GM12878 (cell line): ENCODE measurements around the gene ZNF775. TPM values are rescaled to one million over a fixed set of nuclear protein-coding genes. Genes with fewer than 3 reads are reported as not detected.

Source experiments
- CHD1 ChIP-seq: IDR thresholded peaks from 2 replicates; pipeline ENCODE4 v1.6.1; 2012; ENCODE audit warnings: low read depth, low read length, improper control_type of control experiment
- CUX1 ChIP-seq: IDR thresholded peaks from 2 replicates; pipeline ENCODE4 v1.6.1; 2012; ENCODE audit warnings: improper control_type of control experiment, low read depth, low read length; ENCODE audit not compliant: insufficient replicate concordance
- E4F1 ChIP-seq: fragments of 450-650 bp; IDR thresholded peaks from 2 replicates; pipeline ENCODE4 v1.6.1; 2018; ENCODE audit warnings: borderline replicate concordance, mild to moderate bottlenecking; ENCODE audit not compliant: partially characterized antibody
- EGR1 ChIP-seq, 2 experiments: IDR thresholded peaks; 1 replicate in 1 of 2; 2 replicates in 1 of 2; pipeline ENCODE4 v1.6.1; 2011 to 2012; ENCODE audit warnings: low read depth in 2 of 2, low read length in 2 of 2, borderline replicate concordance in 1 of 2, mild to moderate bottlenecking in 1 of 2, moderate library complexity in 1 of 2
- EP300 ChIP-seq, 2 experiments: fragments of 150-350 bp in 1 of 2; IDR thresholded peaks; 2 replicates each; pipeline ENCODE4 v1.6.1; 2011 to 2012; ENCODE audit warnings: low read depth in 2 of 2, low read length in 2 of 2, borderline replicate concordance in 1 of 2, improper control_type of control experiment in 1 of 2, inconsistent platforms in 1 of 2; ENCODE audit not compliant: control insufficient read depth in 1 of 2
- GABPA ChIP-seq: IDR thresholded peaks from 2 replicates; pipeline ENCODE4 v1.6.1; 2014; ENCODE audit warnings: antibody characterized with exemption, low read depth, mild to moderate bottlenecking, inconsistent platforms
- POLR2AphosphoS5 ChIP-seq: IDR thresholded peaks from 2 replicates; pipeline ENCODE4 v1.6.1; 2011; ENCODE audit warnings: mild to moderate bottlenecking, low read length, inconsistent platforms
- RAD21 ChIP-seq: IDR thresholded peaks from 2 replicates; pipeline ENCODE4 v1.6.1; 2011; ENCODE audit warnings: mild to moderate bottlenecking, low read depth, low read length, moderate library complexity; ENCODE audit not compliant: insufficient read depth
- REST ChIP-seq: IDR thresholded peaks from 2 replicates; pipeline ENCODE4 v1.6.1; 2012; ENCODE audit warnings: mild to moderate bottlenecking, low read depth, low read length
- SMARCA5 ChIP-seq: fragments of 450-650 bp; IDR thresholded peaks from 2 replicates; pipeline ENCODE4 v1.6.1; 2017; ENCODE audit warnings: mild to moderate bottlenecking
- SPI1 ChIP-seq: IDR thresholded peaks from 2 replicates; pipeline ENCODE4 v1.6.1; 2011; ENCODE audit warnings: low read depth, mild to moderate bottlenecking, low read length, moderate library complexity, borderline replicate concordance; ENCODE audit not compliant: insufficient read depth
- SUPT20H ChIP-seq: IDR thresholded peaks from 2 replicates; pipeline ENCODE4 v1.6.1; 2011; ENCODE audit warnings: low read depth, mild to moderate bottlenecking, low read length, moderate library complexity, borderline replicate concordance; ENCODE audit not compliant: control insufficient read depth
- ZBTB11 ChIP-seq: fragments of 450-650 bp; formaldehyde crosslinking; IDR thresholded peaks from 2 replicates; pipeline ENCODE4 v1.5.0; 2022; ENCODE audit warnings: mild to moderate bottlenecking, missing genetic modification characterization
- polyA plus RNA-seq, 11 experiments: library from polyadenylated mRNA; depleted of rRNA in 4 of 11; unstranded in 6 of 11; stranded (reverse) in 5 of 11; fragments of >200 nt; fragmentation: Nextera tagmentation in 4 of 11; fragmentation: Illumina TruSeq in 1 of 11; extraction: Ambion mirVana in 4 of 11; extraction: Trizol in 1 of 11; gene quantifications; 1 replicate in 1 of 11; 2 replicates in 10 of 11; pipeline versions ENCODE4 v1.2.1 to v1.2.3, GENCODE V29; 2011 to 2016; ENCODE audit warnings: inconsistent platforms in 2 of 11, missing spikeins in 2 of 11, low read depth in 1 of 11
- total RNA-seq, 4 experiments: library from RNA; depleted of rRNA in 3 of 4; stranded (reverse); fragments of >200 nt in 3 of 4; fragmentation: Illumina TruSeq in 1 of 4; extraction: Trizol in 1 of 4; gene quantifications; 2 replicates each; pipeline versions ENCODE4 v1.2.1 to v1.2.3, GENCODE V29; 2013 to 2021

The ZNF775 gene
- total and polyA plus RNA-seq, 10 of the 15 experiments (the other 5 are each of a cell fraction or from before 2014, with no cell fraction given): 0.05 to 14.3 (median 2.1) TPM

GRCh38 chr7:150420987-150421674, 42.0 kb downstream of the ZNF775 start (continued):
- TF ChIP-seq EP300 (IDR thresholded peaks at IDR 0.05; ENCODE audit: borderline replicate concordance in 1 of 2, control insufficient read depth in 1 of 2, low read depth in 2 of 2, low read length in 2 of 2) (no peak), EGR1 (IDR thresholded peaks at IDR 0.05; ENCODE audit: borderline replicate concordance in 1 of 2, low read depth in 2 of 2, low read length in 2 of 2) (no peak), POLR2AphosphoS5 (no peak), SUPT20H (no peak), RAD21 (peak; percentile 94), GABPA (no peak), ZBTB11 (CRISPR knock-in tag) (no peak), SMARCA5 (peak; percentile 92), CHD1 (no peak), CUX1 (no peak), SPI1 (no peak), REST (no peak), E4F1 (no peak)
